Panc1 (cell line): ENCODE data around the gene GPS2. TPM values are rescaled to one million over a fixed set of nuclear protein-coding genes. Genes with fewer than 3 reads are reported as not detected.

Experiments
- ATAC-seq: fragments of 200-7000 bp; cut with Tn5 transposase; 2 replicates; pipeline ENCODE4 v1.9.1; 2020; ENCODE audit warnings: mild to moderate bottlenecking, moderate library complexity
- BruUV-seq: library from RNA; stranded (reverse); fragments of 400-500 nt; replicated peaks from 2 replicates; lab custom pipeline; 2021; lab: Mats Ljungman, UMichigan
- CTCF ChIA-PET: fragments of 300-600 bp; sonication (Branson Sonifier 250); formaldehyde crosslinking; loops from one replicate; lab custom pipeline; 2022; ENCODE audit warnings: antibody characterized with exemption; lab: Charles Lee
- POLR2A ChIA-PET: fragments of 300-600 bp; sonication (Branson Sonifier 250); formaldehyde crosslinking; loops from one replicate; lab custom pipeline; 2022; ENCODE audit warnings: antibody characterized with exemption; lab: Charles Lee
- DNase-seq: peaks from one replicate; pipeline ENCODE4 v3.0.0-alpha.2; 2010; ENCODE audit warnings: low read depth, low spot score
- H3K27ac ChIP-seq: 2 replicates; pipeline ENCODE4 v1.5.1; 2011; ENCODE audit warnings: mild to moderate bottlenecking, low read length, inconsistent platforms
- H3K27me3 ChIP-seq: fragments of 200-500 bp; sonication (Bioruptor generic); 2 replicates; pipeline ENCODE4 v1.6.0; 2014; ENCODE audit warnings: low read length, inconsistent platforms; ENCODE audit not compliant: control insufficient read depth, insufficient read depth
- H3K36me3 ChIP-seq: fragments of 200-500 bp; sonication (Bioruptor generic); 2 replicates; pipeline ENCODE4 v1.5.1; 2014; ENCODE audit warnings: inconsistent platforms, mild to moderate bottlenecking, low read length, moderate library complexity; ENCODE audit not compliant: control insufficient read depth, insufficient read depth
- H3K4me1 ChIP-seq: 2 replicates; pipeline ENCODE4 v1.5.1; 2011; ENCODE audit warnings: inconsistent platforms, mild to moderate bottlenecking, low read length, moderate library complexity; ENCODE audit not compliant: control insufficient read depth, insufficient read depth
- H3K4me3 ChIP-seq, 2 experiments: 2 replicates each; pipeline ENCODE4 v1.5.1; 2011 to 2012; ENCODE audit warnings: low read depth in 2 of 2, low read length in 2 of 2, mild to moderate bottlenecking in 2 of 2, inconsistent platforms in 1 of 2, moderate library complexity in 1 of 2
- H3K9me3 ChIP-seq: fragments of 200-500 bp; sonication (Bioruptor generic); 2 replicates; pipeline ENCODE4 v1.5.1; 2014; ENCODE audit warnings: low read depth, mild to moderate bottlenecking, inconsistent platforms, low read length, moderate library complexity; ENCODE audit not compliant: control insufficient read depth, insufficient read depth
- POLR2AphosphoS5 ChIP-seq: IDR thresholded peaks from 2 replicates; pipeline ENCODE4 v1.6.1; 2012; ENCODE audit warnings: mild to moderate bottlenecking, low read depth, low read length, moderate library complexity
- SIN3A ChIP-seq: IDR thresholded peaks from 2 replicates; pipeline ENCODE4 v1.6.1; 2012; ENCODE audit warnings: low read depth, mild to moderate bottlenecking, low read length, moderate library complexity, borderline replicate concordance; ENCODE audit not compliant: insufficient read depth
- TCF7L2 ChIP-seq: IDR thresholded peaks from 2 replicates; pipeline ENCODE4 v1.6.1; 2011; ENCODE audit warnings: mild to moderate bottlenecking, low read depth, low read length, inconsistent platforms
- in situ Hi-C: cut with HindIII; loops from 2 replicates; pipeline ENCODE4 v1.10.0; 2016; ENCODE audit warnings: low sequenced_read_pairs, low pct_unique_long_range_greater_than_20kb
- intact Hi-C: fragments of 100-400 bp; cut with micrococcal nuclease; formaldehyde crosslinking; loops from one replicate; pipeline ENCODE4 v1.10.0; 2022; ENCODE audit not compliant: unreplicated experiment
- total RNA-seq: library from RNA; stranded (reverse); gene quantifications from one replicate; pipeline ENCODE4 v1.2.1, GENCODE V29; 2021; ENCODE audit not compliant: unreplicated experiment
- TF ChIP-seq, protein P1 (sequence below): fragments of 450-650 bp; IDR thresholded peaks from 2 replicates; pipeline ENCODE4 v1.5.1; 2017; ENCODE audit warnings: mild to moderate bottlenecking
- TF ChIP-seq, protein P2 (sequence below), 2 experiments: IDR thresholded peaks; 2 replicates each; pipeline ENCODE4 v1.6.1; 2011 to 2012; ENCODE audit warnings: low read depth in 2 of 2, control low read depth in 1 of 2, low read length in 1 of 2, mild to moderate bottlenecking in 1 of 2, moderate library complexity in 1 of 2; ENCODE audit not compliant: insufficient read depth in 1 of 2

The GPS2 gene
- total RNA-seq, 1 experiment from 2014 or later: 96.6 TPM

DNA sequence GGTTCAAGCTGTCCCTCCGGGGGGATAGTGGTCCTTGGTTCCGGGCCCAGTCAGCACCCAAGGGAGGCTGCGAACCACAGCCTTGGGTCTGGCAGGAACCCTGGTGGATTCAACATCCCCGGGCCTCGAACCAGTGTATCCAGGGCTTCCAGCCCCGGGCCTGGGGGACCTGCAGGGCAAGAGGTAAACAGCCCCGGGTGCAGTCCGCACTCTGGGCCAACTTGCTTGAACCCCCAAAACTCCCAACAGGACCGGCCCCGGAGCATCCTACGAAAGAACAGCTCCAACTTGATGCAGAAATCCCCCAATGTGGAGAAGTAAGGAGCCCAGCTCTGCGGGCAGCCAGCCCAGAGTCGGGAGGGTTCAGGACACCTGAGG, 15.5 kb upstream of the GPS2 start:
- H3K36me3 ChIP-seq: no peaks in the 10 kb centered on the region; the same call in 1 of the 2 replicates
- intact Hi-C loops: no loop called here
- H3K9me3 ChIP-seq: no peaks in the 10 kb centered on the region
- CTCF ChIA-PET: no interaction called here
- H3K27me3 ChIP-seq: no peaks in the 10 kb centered on the region
- DNase-seq (no peak), ATAC-seq (no peak)
- BruUV-seq: no TSS peak
- in situ Hi-C loops: no loop called here
- H3K4me3 ChIP-seq: peak overlapping the region; percentile 81 to 90
- H3K4me1 ChIP-seq: peaks cover 7% of the 10 kb centered on the region
- TF ChIP-seq SIN3A (no peak), POLR2AphosphoS5 (no peak), TCF7L2 (no peak)
- TF ChIP-seq, protein P1, sequence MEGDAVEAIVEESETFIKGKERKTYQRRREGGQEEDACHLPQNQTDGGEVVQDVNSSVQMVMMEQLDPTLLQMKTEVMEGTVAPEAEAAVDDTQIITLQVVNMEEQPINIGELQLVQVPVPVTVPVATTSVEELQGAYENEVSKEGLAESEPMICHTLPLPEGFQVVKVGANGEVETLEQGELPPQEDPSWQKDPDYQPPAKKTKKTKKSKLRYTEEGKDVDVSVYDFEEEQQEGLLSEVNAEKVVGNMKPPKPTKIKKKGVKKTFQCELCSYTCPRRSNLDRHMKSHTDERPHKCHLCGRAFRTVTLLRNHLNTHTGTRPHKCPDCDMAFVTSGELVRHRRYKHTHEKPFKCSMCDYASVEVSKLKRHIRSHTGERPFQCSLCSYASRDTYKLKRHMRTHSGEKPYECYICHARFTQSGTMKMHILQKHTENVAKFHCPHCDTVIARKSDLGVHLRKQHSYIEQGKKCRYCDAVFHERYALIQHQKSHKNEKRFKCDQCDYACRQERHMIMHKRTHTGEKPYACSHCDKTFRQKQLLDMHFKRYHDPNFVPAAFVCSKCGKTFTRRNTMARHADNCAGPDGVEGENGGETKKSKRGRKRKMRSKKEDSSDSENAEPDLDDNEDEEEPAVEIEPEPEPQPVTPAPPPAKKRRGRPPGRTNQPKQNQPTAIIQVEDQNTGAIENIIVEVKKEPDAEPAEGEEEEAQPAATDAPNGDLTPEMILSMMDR: no peak
- TF ChIP-seq, protein P2, sequence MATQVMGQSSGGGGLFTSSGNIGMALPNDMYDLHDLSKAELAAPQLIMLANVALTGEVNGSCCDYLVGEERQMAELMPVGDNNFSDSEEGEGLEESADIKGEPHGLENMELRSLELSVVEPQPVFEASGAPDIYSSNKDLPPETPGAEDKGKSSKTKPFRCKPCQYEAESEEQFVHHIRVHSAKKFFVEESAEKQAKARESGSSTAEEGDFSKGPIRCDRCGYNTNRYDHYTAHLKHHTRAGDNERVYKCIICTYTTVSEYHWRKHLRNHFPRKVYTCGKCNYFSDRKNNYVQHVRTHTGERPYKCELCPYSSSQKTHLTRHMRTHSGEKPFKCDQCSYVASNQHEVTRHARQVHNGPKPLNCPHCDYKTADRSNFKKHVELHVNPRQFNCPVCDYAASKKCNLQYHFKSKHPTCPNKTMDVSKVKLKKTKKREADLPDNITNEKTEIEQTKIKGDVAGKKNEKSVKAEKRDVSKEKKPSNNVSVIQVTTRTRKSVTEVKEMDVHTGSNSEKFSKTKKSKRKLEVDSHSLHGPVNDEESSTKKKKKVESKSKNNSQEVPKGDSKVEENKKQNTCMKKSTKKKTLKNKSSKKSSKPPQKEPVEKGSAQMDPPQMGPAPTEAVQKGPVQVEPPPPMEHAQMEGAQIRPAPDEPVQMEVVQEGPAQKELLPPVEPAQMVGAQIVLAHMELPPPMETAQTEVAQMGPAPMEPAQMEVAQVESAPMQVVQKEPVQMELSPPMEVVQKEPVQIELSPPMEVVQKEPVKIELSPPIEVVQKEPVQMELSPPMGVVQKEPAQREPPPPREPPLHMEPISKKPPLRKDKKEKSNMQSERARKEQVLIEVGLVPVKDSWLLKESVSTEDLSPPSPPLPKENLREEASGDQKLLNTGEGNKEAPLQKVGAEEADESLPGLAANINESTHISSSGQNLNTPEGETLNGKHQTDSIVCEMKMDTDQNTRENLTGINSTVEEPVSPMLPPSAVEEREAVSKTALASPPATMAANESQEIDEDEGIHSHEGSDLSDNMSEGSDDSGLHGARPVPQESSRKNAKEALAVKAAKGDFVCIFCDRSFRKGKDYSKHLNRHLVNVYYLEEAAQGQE (IDR thresholded peaks at IDR 0.05; ENCODE audit: insufficient read depth in 1 of 2, low read depth in 2 of 2, low read length in 1 of 2): no peak
- POLR2A ChIA-PET: no interaction called here
- peak overlapping the region; percentile 89 for H3K27ac ChIP-seq

DNA sequence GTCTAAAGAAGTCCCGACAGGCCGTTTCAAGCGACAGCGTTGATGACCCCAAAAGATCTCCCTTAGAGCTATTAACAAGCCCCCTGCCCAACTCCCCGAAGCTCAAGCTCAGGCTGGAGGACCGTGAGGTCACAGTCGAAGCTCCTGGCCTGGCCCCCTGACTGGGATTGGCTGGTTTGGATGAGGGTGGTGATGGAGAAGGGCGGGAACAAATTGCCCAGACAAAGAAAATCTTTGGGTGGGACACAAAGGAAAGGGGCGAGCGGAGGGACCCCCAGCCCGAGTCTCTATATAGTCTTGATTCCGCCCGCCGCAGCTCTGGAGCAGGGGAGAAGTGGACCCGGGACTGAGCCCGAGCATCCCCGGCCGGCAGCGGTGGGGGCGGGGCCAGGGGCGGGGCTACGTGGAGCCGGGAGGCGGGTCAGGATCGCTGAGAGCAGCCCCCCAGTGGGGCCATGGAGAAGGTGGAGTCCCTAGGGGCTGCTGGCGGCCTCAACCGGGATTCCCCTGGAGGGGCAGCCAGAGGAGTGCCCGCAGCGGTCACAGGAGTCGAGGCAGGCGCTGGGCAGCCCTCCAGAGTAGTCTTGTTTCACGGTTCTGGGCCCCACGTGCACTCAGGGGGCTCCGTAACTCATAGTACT, 15.0 kb upstream of the GPS2 start:
- in situ Hi-C loops (no loop called here), intact Hi-C loops (no loop called here)
- ChIA-PET CTCF (interaction anchor here (0.6 to 0.7 kb wide), 2 partner anchors 17 to 21 kb away, joined by 3 read pairs; no protein-coding TSS in a partner anchor), POLR2A (interaction anchor here (0.6 to 1.1 kb wide), 4 partner anchors 17 to 697 kb away, joined by 3 to 5 read pairs (median 3); no protein-coding TSS in a partner anchor)
- Histone ChIP-seq H3K27me3 (no peaks in the 10 kb centered on the region), H3K9me3 (no peaks in the 10 kb centered on the region), H3K27ac (peak overlapping the region; percentile 89), H3K4me3 (peak overlapping the region; percentile 81 to 90), H3K36me3 (no peaks in the 10 kb centered on the region; the same call in 1 of the 2 replicates), H3K4me1 (peaks cover 7% of the 10 kb centered on the region)
- ATAC-seq (peak; percentile 90), DNase-seq (no peak)
- BruUV-seq: no TSS peak
- TF ChIP-seq POLR2AphosphoS5: 0 out of 2 replicates have a peak, but pooled peaks have one; percentile 38
- TF ChIP-seq, protein P1: no peak
